Hepatocyte (in vitro differentiated cells): ENCODE results near the gene NMNAT3.

Experiments
- CTCF ChIP-seq: fragments of 200-600 bp; sonication (generic); IDR thresholded peaks from 2 replicates; pipeline ENCODE4 v1.5.1; 2016; ENCODE audit warnings: antibody characterized with exemption, mild to moderate bottlenecking; ENCODE audit not compliant: poor library complexity
- EZH2phosphoT487 ChIP-seq: fragments of 200-600 bp; sonication (generic); IDR thresholded peaks from one replicate; pipeline ENCODE4 v1.6.1; 2018; ENCODE audit warnings: antibody characterized with exemption, mild to moderate bottlenecking, low read depth, moderate library complexity; ENCODE audit not compliant: unreplicated experiment, severe bottlenecking

GRCh38 chr3:139617672-139618268, 60.0 kb downstream of the NMNAT3 start:
- TF ChIP-seq CTCF = no peak
- TF ChIP-seq EZH2phosphoT487 = no peak
